GM19240 (cell line): ENCODE results near the gene CDCA5.
"Not testable (repeated sequence)": the region's sequence is repeated elsewhere in the genome, so short reads cannot be mapped to it uniquely, and the experiment has no call there.

Experiments used
- DNase-seq: peaks from one replicate; pipeline ENCODE4 v3.0.0; 2011; ENCODE audit warnings: low spot score; ENCODE audit not compliant: insufficient read length

CDCA5 gene

DNA sequence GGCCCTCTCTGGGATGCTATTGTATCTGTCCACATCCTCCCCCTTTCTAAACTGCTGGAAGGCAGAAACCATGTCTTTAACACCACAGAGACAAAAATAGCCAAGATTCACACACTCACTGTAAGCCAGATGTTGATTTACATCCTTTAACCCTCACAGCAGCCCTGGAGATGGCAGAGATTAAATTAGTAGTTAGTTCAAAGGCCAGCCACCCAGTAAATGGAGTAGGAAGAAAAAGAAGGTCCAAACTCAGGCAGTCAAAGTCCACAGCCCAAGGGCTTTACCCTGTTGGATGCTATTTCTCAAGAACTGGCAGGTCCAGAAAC, 35.8 kb upstream of the CDCA5 start:
- no peak for DNase-seq

- DNase-seq = not testable (repeated sequence)
Observed at GRCh38 chr11:65118891-65119669, 35.2 kb upstream of the CDCA5 start.

DNA sequence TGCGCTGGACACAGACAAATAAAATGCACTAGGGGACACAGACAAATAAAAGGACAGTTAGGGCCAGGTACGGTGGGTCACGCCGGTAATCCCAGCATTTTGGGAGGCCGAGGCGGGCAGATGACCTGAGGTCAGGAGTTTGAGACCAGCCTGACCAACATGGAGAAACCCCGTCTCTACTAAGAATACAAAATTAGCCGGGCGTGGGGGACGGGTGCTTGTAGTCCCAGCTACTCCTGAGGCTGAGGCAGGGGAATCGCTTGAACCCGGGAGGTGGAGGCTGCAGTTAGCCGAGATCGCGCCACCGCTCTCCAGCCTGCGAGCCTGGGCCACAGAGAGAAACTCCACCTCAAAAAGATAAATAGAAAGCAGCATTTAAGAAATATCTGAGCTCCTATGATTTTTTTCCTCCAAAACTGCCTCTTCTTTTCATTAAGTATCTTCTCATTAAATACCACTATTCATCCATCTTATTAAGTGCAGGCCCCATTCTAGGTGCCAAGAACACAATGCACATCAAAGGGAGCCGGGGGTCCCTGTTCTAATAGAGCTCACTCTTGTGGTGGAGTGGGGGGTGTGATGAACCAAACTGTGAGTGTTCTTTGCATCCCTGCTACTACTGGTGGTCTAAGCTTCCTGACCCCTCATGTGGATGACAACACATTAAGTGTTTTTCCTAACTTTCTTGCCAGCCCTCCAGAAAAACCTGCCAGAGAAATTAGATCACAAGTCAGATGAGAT, 34.4 kb upstream of the CDCA5 start:
- DNase-seq = no peak

DNA sequence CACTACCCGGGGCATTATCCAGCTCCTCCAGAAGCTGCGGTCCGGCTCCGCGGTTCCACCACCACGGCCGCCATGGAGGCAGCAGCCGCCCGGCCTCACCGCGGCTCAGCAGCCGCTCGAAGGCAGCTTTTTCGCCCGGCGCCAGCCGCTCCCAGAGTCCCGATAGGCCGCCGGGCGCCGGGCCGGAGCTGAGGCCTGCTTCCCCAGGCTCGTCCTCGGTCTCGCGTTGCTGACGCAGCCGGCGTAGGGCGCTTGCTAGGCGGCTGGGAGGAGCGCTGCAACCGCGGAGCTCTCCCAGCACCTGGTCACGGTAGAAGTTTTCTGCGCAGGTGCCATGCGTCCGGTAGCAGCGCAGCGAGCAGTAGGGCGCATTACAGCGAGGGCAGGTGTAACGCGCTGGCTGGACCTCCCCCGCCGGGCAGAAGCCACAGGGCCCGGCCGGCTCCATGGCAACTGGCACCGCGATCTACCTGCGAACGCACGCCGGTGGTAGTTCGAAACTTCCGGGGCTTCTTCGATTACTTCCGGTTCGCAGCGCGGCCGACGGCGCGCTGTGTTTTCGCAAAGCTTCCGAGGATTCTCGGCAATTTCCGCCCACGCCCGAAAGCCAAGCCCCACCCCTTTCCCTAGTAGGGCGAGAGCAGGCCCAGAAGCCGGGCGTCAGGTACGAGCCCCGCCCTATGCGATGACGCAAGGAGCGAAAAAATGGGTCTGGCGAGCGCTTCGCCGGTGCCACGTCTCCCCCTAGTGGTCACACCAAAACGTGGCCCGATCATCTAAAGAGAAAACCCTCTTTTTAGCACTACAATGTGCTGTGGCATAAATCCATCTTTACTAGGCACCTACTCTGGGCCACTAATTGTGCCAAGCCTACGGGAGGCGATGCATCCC, 33.6 kb upstream of the CDCA5 start, which contains the start of gene ZNHIT2:
TSS of gene ZNHIT2 (minus strand) at position 496 of the 891 bp plus-strand sequence. CDS start at position 448, 48 bp downstream.
- peak; percentile 78 for DNase-seq

- no peak for DNase-seq
Observed at GRCh38 chr11:65116370-65117205, 32.7 kb upstream of the CDCA5 start.

DNA sequence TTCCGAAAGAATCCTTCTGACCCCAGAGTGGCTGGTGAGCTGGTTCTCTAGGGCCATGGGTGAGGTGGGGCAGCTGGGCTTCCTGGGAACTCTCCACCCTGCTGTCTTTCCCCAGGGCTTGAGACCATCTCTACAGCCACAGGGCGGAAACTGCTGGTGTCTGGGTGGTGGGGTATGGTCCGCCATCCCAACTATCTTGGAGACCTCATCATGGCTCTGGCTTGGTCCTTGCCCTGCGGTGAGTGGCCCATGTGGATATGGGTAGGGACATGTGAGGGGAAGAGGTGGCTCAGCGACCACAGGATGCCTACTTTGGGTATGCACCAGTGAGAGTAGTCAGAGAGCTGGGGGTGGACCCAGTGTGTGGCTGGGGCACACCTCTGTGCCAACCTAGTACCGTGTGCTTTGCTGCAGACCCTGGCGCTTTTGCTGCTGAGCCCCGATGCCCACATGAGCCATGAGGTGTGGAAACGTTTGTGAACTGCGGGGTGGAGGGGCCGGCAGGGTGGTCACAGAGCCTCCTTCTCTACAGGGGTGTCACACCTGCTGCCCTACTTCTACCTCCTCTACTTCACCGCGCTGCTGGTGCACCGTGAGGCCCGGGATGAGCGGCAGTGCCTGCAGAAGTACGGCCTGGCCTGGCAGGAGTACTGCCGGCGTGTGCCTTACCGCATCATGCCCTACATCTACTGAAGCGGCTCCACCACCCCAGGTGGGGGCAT, 31.7 kb upstream of the CDCA5 start:
- no peak for DNase-seq

GRCh38 chr11:65114538-65115171, 30.8 kb upstream of the CDCA5 start:
- DNase-seq = no peak

DNA sequence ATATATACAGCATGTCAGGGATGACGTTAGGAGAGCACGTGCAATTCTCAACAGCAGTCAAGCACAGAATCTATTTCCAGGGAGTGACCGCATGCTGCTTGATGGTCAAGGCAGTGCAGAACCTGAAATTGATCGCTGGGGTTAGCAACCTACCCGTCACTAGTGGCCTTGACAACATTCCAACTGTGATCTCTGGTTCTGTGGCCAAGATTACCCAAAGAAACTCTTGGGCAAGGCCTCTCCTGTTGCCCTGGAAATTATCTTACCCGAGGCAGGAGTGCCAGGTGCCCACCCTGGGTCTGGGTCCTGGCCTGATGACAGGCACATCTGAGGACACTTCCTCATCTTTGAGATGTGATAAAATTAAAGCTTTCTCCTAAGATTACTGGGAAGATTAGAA, 30.0 kb upstream of the CDCA5 start:
- DNase-seq = no peak

DNA sequence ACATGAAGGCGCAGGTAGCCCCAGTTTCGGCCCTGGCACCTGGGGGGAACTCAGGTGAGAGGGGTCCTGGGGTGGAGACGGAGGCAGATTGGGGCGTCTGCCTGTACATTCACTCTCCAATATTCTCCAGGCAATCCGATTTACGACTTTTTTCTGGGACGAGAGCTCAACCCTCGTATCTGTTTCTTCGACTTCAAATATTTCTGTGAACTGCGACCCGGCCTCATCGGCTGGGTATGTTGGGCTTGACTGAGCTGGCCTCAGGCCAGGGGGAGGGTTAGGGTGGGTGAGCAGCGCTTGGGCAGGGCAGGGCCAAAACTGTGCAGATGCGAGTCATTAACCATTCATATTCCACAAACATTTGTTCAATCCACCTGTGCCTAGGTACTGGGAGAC, 29.5 kb upstream of the CDCA5 start:
- DNase-seq = no peak

DNA sequence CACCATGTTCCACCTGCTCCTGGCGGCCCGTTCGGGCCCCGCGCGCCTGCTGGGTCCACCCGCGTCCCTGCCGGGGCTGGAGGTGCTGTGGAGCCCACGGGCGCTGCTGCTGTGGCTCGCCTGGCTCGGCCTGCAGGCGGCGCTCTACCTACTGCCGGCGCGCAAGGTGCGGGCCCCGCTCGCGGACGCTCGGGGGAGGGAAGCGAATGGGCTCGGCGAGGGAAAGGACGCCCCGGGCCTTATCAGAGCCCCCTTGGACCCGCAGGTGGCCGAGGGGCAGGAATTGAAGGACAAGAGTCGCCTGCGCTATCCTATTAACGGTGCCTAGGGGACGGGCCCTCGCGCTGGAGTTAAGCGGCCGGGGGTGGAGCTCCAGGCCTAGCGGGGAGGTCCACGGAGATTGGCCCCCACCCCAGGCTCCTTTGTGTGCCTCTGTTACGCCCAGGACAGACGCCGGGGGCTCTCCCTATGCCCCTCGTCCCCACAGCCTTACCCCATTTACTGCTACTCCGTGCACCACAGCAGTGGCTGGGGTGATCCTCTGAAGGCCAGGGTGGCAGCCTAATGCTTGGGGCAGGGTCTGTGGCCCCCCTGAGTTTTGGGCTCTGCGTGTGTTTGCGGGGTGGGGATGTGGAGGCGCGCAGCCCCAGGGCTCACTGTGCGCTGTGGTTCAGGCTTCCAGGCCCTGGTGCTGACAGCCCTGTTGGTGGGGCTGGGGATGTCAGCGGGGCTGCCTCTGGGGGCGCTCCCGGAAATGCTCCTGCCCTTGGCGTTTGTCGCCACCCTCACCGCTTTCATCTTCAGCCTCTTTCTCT, 28.9 kb upstream of the CDCA5 start:
- peak; percentile 50 for DNase-seq

DNA sequence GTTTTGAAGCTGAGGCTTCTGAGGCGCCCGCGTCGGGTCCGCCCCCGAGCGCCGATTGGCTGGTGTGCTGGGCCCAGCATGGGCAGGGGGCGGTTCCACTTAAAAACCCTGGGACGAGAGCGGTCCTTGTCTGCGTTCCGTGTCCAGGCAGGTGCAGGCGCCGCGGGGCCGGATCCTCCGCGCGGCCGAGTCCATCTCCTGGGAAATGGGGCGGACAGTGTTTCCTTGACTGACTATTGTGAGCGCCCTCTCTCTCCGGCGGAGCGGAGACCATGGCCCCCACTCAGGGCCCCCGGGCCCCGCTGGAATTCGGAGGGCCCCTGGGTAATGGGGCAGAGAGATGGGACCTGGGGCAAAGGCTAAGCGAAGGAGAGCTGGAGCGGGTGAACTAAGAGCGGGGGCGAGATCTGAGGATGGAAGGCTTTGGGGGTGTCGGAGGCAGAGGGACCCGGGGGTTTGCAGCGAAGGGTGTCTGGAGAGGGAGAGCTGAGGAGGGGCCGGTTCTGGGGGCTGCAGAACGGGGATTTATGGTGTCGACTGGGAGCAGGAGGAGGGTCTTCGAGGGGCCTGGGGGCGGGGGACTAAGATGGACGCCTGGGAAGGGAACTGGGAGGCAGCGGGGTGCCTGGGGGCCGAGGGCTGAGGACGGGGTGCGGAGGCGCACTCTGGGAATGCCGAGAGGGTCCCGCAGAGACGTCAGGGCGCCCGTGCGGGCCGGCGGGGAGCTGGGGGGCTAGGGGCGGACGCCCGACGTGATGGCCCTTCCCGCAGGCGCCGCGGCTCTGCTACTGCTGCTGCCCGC, 28.1 kb upstream of the CDCA5 start, which contains the start of gene TM7SF2:
TSS of gene TM7SF2 (plus strand) at position 129 of the 802 bp plus-strand sequence. CDS start at position 273, 144 bp downstream.
- DNase-seq = no peak

DNA sequence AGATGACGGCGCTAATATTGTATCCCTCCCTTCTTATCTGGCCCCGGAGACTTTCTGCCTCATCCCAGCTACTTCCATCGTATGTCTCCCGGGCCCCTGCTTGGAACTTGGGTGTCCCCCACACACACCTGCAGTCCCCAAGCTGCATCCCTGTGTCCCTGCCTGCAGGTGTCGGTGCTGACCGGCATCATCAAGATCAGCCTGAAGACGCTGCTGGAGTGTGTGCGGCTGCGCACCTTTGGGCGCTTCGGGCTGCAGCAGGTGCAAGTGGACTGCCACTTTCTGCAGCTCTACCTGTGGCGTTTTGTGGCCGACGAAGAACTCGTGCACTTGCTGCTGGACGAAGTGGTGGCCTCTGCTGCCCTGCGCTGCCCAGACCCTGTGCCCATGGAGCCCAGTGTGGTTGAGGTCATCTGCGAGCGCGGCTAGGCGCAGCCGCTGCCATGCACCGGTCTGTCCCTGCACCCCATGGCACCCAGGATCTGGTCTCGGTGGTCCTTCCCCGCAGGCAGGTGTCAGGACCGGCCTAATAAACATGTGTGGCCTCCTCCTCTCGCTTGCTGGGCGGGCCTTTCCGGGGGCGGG, 27.4 kb upstream of the CDCA5 start:
- DNase-seq = peak; percentile 94

DNA sequence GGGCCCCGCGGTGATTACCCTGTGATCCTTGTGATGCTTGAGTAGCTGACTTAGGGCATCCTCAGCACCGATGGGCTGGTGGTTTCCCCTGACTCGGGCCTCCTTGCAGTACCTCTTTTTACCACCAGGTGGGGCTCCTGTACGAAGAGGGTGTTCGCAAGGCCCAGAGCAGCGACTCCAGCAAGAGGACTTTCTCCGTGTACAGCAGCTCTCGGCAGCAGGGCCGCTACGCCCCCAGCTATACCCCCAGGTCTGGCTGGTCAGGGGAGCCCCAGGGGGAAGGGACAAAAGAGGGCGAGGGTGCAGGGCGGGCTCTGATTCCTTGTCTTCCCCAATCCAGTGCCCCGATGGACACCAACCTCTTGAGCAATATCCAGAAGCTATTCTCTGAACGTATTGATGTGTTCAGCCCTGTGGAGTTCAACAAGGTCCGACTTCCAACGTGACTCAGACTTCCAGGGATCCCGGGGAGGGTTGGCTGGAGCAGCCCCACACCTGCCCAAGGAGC, 26.6 kb upstream of the CDCA5 start:
- DNase-seq = peak; percentile 95

- DNase-seq = no peak
Observed at GRCh38 chr11:65109231-65110198, 25.7 kb upstream of the CDCA5 start.

- no peak for DNase-seq
Observed at GRCh38 chr11:65108469-65109123, 24.8 kb upstream of the CDCA5 start.
